Measurements from ENCODE around the gene SLC47A2. TPM values are rescaled to one million over a fixed set of nuclear protein-coding genes. Genes with fewer than 3 reads are reported as not detected.

Gene SLC47A2
- total and polyA plus RNA-seq, 12 donors: 0.21 TPM; not detected in 11

- Histone ChIP-seq H3K27me3 (no peaks in the 10 kb centered on the region), H3K9me3 (no peaks in the 10 kb centered on the region), H3K4me1 (peaks cover 0 to 26% (median 10%) of the 10 kb centered on the region in 9 donors), H3K27ac (no peak overlapping the region), H3K4me3 (no peak overlapping the region), H3K36me3 (peaks cover 0 to 93% (median 19%) of the 10 kb centered on the region in 9 donors)
- intact Hi-C loops (cut with DNase I): loop anchor here in 1 of 10 donors (10.0 kb wide), 1 partner anchor 82 kb away; the partner anchor contains the start of gene ALDH3A1
- no peak for TF ChIP-seq CTCF (IDR thresholded peaks at IDR 0.05)
- 95 to 96% methylated on average over 6 of the region's 6 CpGs for WGBS, 2 donors
- DNase-seq (no peak), ATAC-seq (no peak)
Measured at GRCh38 chr17:19663097-19663496, 53.3 kb downstream of the SLC47A2 start.

- peaks cover 0 to 32% (median 13%) of the 10 kb centered on the region in 9 donors for H3K4me1 ChIP-seq
- WGBS, 2 donors: 97 to 98% methylated on average over 3 of the region's 3 CpGs
- H3K27ac ChIP-seq: no peak overlapping the region
- ATAC-seq: no peak
- DNase-seq: no peak
- TF ChIP-seq CTCF (IDR thresholded peaks at IDR 0.05): no peak
- H3K36me3 ChIP-seq: peaks cover 0 to 96% (median 30%) of the 10 kb centered on the region in 9 donors
- H3K9me3 ChIP-seq: no peaks in the 10 kb centered on the region
- H3K4me3 ChIP-seq: no peak overlapping the region
- intact Hi-C loops (cut with DNase I): loop anchor here in 1 of 10 donors (10.0 kb wide), 1 partner anchor 84 kb away; the partner anchor contains the start of gene ALDH3A1
- H3K27me3 ChIP-seq: no peaks in the 10 kb centered on the region
Measured at GRCh38 chr17:19661121-19661520, 55.3 kb downstream of the SLC47A2 start.

- Histone ChIP-seq H3K36me3 (peaks cover 0 to 96% (median 32%) of the 10 kb centered on the region in 9 donors), H3K27ac (no peak overlapping the region), H3K4me1 (peaks cover 0 to 32% (median 13%) of the 10 kb centered on the region in 9 donors), H3K9me3 (no peaks in the 10 kb centered on the region), H3K4me3 (no peak overlapping the region), H3K27me3 (no peaks in the 10 kb centered on the region)
- intact Hi-C loops (cut with DNase I): loop anchor here in 1 of 10 donors (10.0 kb wide), 1 partner anchor 84 kb away; the partner anchor contains the start of gene ALDH3A1
- no peak for DNase-seq
- no peak for TF ChIP-seq CTCF (IDR thresholded peaks at IDR 0.05)
- 96% methylated on average over 6 of the region's 6 CpGs for WGBS, 2 donors
- ATAC-seq: no peak
Measured at GRCh38 chr17:19660219-19660870, 56.0 kb downstream of the SLC47A2 start.

- no peak for ATAC-seq
- H3K36me3 ChIP-seq: peaks cover 0 to 99% (median 35%) of the 10 kb centered on the region in 9 donors
Measured at GRCh38 chr17:19659366-19660177, 56.8 kb downstream of the SLC47A2 start.

More at GRCh38 chr17:19659366-19660177, 56.8 kb downstream of the SLC47A2 start:
- 85 to 88% methylated on average over 7 of the region's 7 CpGs for WGBS, 2 donors
- peaks cover 0 to 2% (median 0%) of the 10 kb centered on the region in 11 donors for H3K9me3 ChIP-seq
- TF ChIP-seq CTCF (IDR thresholded peaks at IDR 0.05): no peak
- no peak overlapping the region for H3K4me3 ChIP-seq
- H3K27ac ChIP-seq: no peak overlapping the region
- intact Hi-C loops (cut with DNase I): loop anchor here in 1 of 10 donors (10.0 kb wide), 1 partner anchor 85 kb away; the partner anchor contains the start of gene ALDH3A1
- no peaks in the 10 kb centered on the region for H3K27me3 ChIP-seq
- peaks cover 0 to 27% (median 10%) of the 10 kb centered on the region in 9 donors for H3K4me1 ChIP-seq
- no peak for DNase-seq
